Osteoblast (primary cell): ENCODE measurements around the gene LHX4. TPM values are rescaled to one million over a fixed set of nuclear protein-coding genes. Genes with fewer than 3 reads are reported as not detected.

Experiments used
- DNase-seq: peaks from one replicate; pipeline ENCODE4 v3.0.0; 2011; ENCODE audit warnings: low spot score, mixed read lengths; ENCODE audit not compliant: insufficient read length; ENCODE audit errors: missing footprints
- H2AFZ ChIP-seq: 2 replicates; pipeline ENCODE4 v1.6.0; 2011; ENCODE audit warnings: mild to moderate bottlenecking, low read length
- H3K27ac ChIP-seq: 2 replicates; pipeline ENCODE4 v1.5.1; 2011; ENCODE audit warnings: mild to moderate bottlenecking, low read depth, low read length, moderate library complexity
- H3K27me3 ChIP-seq: 2 replicates; pipeline ENCODE4 v1.6.0; 2012; ENCODE audit warnings: mild to moderate bottlenecking, control low read depth, inconsistent platforms, low read length, moderate library complexity; ENCODE audit not compliant: insufficient read depth
- H3K36me3 ChIP-seq: 2 replicates; pipeline ENCODE4 v1.5.1; 2011; ENCODE audit warnings: mild to moderate bottlenecking, low read length, control low read depth, moderate library complexity; ENCODE audit not compliant: insufficient read depth
- H3K4me1 ChIP-seq: 2 replicates; pipeline ENCODE4 v1.5.1; 2011; ENCODE audit warnings: mild to moderate bottlenecking, low read length, control low read depth, moderate library complexity; ENCODE audit not compliant: insufficient read depth
- H3K4me2 ChIP-seq: 2 replicates; pipeline ENCODE4 v1.6.0; 2011; ENCODE audit warnings: mild to moderate bottlenecking, low read length; ENCODE audit not compliant: insufficient read depth
- H3K4me3 ChIP-seq: fragments of 200-600 bp; sonication (generic); 3 replicates; pipeline ENCODE4 v1.5.1; 2012; ENCODE audit warnings: mild to moderate bottlenecking, low read length, inconsistent platforms; ENCODE audit not compliant: insufficient read depth
- H3K79me2 ChIP-seq: 2 replicates; pipeline ENCODE4 v1.6.0; 2012; ENCODE audit warnings: mild to moderate bottlenecking, low read length, control low read depth, inconsistent platforms; ENCODE audit not compliant: insufficient read depth
- H3K9me3 ChIP-seq: 2 replicates; pipeline ENCODE4 v1.5.1; 2011; ENCODE audit warnings: low read depth, low read length, control low read depth
- H4K20me1 ChIP-seq: 2 replicates; pipeline ENCODE4 v1.6.0; 2012; ENCODE audit warnings: mild to moderate bottlenecking, low read length, control low read depth; ENCODE audit not compliant: insufficient read depth
- CTCF ChIP-seq: IDR thresholded peaks from 2 replicates; pipeline ENCODE4 v1.5.1; 2011; ENCODE audit warnings: mild to moderate bottlenecking, low read depth, low read length, moderate library complexity; ENCODE audit errors: extremely low read depth
- total RNA-seq: library from RNA; depleted of rRNA; stranded (reverse); fragments of >200 nt; gene quantifications from 2 replicates; pipeline ENCODE4 v1.2.3, GENCODE V29; 2012

LHX4 gene
- total RNA-seq, 1 donor: not detected

GRCh38 chr1:180267761-180268555 lies 37.9 kb downstream of the LHX4 start:
- DNase-seq: peak; percentile 49
- no peak overlapping the region for H3K4me2 ChIP-seq
- no peak overlapping the region for H2AFZ ChIP-seq
- H3K79me2 ChIP-seq: no peaks in the 10 kb centered on the region
- no peak overlapping the region for H3K4me3 ChIP-seq
- no peaks in the 10 kb centered on the region for H3K4me1 ChIP-seq
- no peak overlapping the region for H3K27ac ChIP-seq
- H3K36me3 ChIP-seq: no peaks in the 10 kb centered on the region
- TF ChIP-seq CTCF: no peak
- H4K20me1 ChIP-seq: no peaks in the 10 kb centered on the region
- no peaks in the 10 kb centered on the region for H3K9me3 ChIP-seq
- peaks cover 19% of the 10 kb centered on the region for H3K27me3 ChIP-seq

GRCh38 chr1:180268556-180269075 lies 38.6 kb downstream of the LHX4 start:
- Histone ChIP-seq H3K27ac (no peak overlapping the region), H3K36me3 (no peaks in the 10 kb centered on the region), H3K9me3 (no peaks in the 10 kb centered on the region), H3K4me1 (no peaks in the 10 kb centered on the region), H2AFZ (no peak overlapping the region), H4K20me1 (no peaks in the 10 kb centered on the region), H3K79me2 (no peaks in the 10 kb centered on the region), H3K27me3 (peaks cover 19% of the 10 kb centered on the region), H3K4me3 (no peak overlapping the region), H3K4me2 (no peak overlapping the region)
- TF ChIP-seq CTCF: no peak
- DNase-seq: no peak

GRCh38 chr1:180269645-180270529 lies 39.8 kb downstream of the LHX4 start:
- peak; percentile 45 for TF ChIP-seq CTCF
- peak; percentile 54 for DNase-seq
- Histone ChIP-seq H3K4me3 (no peak overlapping the region), H3K4me2 (no peak overlapping the region), H3K27me3 (peaks cover 12% of the 10 kb centered on the region), H3K27ac (no peak overlapping the region), H2AFZ (no peak overlapping the region), H3K9me3 (no peaks in the 10 kb centered on the region), H3K36me3 (peaks cover 4% of the 10 kb centered on the region), H4K20me1 (no peaks in the 10 kb centered on the region), H3K79me2 (no peaks in the 10 kb centered on the region), H3K4me1 (no peaks in the 10 kb centered on the region)
